Head of caudate nucleus (tissue), 42 donors: Measurements from ENCODE around the gene RXRA.

Experiments used
- DNase-seq, 42 donors: peaks; one replicate each; pipeline versions ENCODE4 v3.0.0 to v3.0.0-alpha.2; 2020 to 2021; ENCODE audit warnings: mixed read lengths in 7 of 42
- intact Hi-C: fragments of 100-400 bp; cut with DNase I; formaldehyde crosslinking; loops from one replicate; pipeline ENCODE4 v1.15.0; 2022

Gene RXRA

DNA sequence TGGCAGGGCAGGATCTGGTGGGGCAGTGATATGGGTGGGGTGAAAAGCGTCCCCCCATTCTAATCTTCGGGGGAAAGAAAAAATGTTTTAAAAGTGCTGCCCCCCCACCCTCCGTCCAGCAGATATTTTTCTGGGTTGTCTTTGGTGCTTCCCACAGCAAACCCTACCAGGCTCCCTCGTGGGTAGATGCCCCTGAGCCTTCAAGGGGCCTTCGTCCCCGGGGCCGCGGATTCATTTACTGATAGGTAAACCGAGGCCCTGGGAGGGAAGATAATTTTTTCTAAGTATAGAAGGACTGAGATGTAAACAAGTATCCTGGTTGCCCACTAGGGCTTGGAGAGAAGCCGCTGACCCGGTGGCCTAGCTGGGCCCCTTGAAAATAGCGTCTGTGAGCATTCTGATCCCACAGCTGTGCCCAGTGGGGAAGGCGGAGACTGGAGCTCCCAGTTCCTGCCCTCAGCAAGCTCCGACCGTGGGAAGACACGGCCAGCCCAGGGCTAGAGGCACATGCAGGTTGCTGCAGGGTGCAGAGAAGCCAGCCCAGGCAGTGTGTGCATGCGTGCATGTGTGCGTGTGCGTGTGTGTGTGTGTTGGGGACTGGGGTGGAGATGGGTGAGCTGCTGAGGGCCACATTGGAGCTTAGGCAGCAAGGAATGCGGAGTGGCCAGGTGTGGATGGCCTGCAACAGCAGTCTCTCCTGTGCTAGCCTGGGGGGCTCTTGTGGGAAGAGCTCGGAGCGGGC is 6.0 kb upstream of the RXRA start:
- intact Hi-C loops = loop anchor here (5.0 kb wide), 1 partner anchor 148 kb away; no protein-coding TSS in a partner anchor
- no peak for DNase-seq

DNA sequence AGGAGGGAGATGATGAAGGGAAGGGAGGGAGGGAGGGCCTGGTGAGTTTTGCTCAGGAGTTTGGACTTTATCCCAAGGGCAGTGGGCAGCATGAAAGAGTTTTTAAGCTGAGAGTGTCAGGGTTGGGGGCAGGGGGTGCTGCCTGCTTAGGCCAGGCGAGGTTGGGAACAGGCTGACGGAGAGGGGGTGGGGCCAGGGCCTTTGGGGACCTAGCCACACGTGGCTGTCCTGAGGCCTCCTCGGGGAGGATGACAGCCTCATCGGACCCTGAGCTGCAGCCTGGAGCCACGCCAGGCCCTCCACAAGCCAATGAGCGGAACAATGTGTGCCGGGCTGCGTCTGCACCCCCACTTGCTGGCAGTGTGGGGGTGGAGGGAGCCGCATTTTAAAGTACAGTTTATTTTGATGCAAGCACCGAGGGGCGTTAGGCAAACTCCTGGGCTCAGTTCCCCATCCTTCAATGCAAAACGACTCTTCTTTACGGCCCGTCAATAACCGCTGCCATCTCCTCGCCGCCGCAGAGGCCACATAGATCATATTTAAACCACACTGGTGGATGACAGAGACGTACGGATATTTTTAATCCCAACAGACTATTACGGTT is 5.3 kb upstream of the RXRA start:
- no peak for DNase-seq
- intact Hi-C loops = loop anchor here (5.0 kb wide), 1 partner anchor 149 kb away; no protein-coding TSS in a partner anchor

DNA sequence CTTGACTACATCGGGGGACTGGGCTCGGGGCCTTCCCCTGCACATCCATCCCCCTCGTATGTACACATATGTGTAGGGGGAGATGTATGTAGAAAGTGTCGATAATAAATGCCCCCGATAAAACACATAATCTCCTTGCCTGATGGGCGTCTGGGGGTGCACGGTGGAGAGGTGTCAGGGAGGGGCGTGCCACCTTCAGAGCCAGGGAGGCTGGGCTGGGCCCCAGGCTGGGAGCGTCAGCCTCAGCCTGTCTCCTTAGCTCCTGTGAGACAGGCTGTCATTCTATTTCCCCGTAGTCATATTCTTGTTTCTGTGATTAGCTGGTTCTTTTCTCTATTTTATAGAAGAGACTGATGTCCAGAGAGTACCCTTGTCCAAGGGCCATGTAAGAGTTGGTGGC is 4.7 kb upstream of the RXRA start:
- DNase-seq = peak in 1 of 42 donors; percentile 8
- intact Hi-C loops = loop anchor here (5.0 kb wide), 1 partner anchor 149 kb away; no protein-coding TSS in a partner anchor

- intact Hi-C loops = loop anchor here (5.0 kb wide), 1 partner anchor 150 kb away; no protein-coding TSS in a partner anchor
- DNase-seq = no peak
Measured at GRCh38 chr9:134321946-134322741, 4.1 kb upstream of the RXRA start.

DNA sequence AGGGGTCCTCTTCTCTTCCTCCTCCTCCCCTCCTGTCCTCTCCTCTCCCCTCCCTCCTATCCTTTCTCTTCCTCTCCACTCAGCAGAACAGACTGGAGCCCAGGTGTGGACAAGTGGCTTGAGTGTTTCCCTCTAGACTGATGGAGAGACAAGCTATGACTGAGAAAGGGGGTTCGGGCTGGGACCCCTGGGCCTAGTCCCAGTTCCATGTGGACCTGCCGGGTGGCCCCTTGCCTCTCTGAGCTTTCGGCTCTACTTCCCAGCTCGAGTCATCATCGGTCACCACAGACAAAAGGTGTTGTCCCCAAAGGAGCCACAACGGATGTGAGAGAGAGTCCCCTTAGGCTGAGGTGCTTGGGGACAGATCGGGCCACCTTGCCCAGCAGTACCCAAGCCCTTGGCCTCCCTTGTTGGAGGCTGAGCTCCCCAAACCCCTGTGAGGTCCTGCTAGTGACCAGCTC is 3.4 kb upstream of the RXRA start:
- DNase-seq = peak in 1 of 42 donors; percentile 10
- intact Hi-C loops = loop anchor here (5.0 kb wide), 1 partner anchor 151 kb away; no protein-coding TSS in a partner anchor

- intact Hi-C loops = loop anchor here (5.0 kb wide), 1 partner anchor 152 kb away; no protein-coding TSS in a partner anchor
- DNase-seq = peak in 31 of 42 donors; percentile 3 to 81 (median 65)
Measured at GRCh38 chr9:134323741-134324358, 2.4 kb upstream of the RXRA start.

GRCh38 chr9:134324359-134325095 is 1.7 kb upstream of the RXRA start:
- intact Hi-C loops = loop anchor here (5.0 kb wide), 2 partner anchors 113 to 152 kb away; no protein-coding TSS in a partner anchor

GRCh38 chr9:134325096-134325812 is 1.0 kb upstream of the RXRA start:
- DNase-seq = peak in 6 of 42 donors; percentile 4 to 56 (median 22)
- intact Hi-C loops = loop anchor here (5.0 kb wide), 1 partner anchor 112 kb away; no protein-coding TSS in a partner anchor

More at GRCh38 chr9:134324359-134325095, 1.7 kb upstream of the RXRA start:
- DNase-seq = peak in 3 of 42 donors; percentile 2 to 5 (median 3)

DNA sequence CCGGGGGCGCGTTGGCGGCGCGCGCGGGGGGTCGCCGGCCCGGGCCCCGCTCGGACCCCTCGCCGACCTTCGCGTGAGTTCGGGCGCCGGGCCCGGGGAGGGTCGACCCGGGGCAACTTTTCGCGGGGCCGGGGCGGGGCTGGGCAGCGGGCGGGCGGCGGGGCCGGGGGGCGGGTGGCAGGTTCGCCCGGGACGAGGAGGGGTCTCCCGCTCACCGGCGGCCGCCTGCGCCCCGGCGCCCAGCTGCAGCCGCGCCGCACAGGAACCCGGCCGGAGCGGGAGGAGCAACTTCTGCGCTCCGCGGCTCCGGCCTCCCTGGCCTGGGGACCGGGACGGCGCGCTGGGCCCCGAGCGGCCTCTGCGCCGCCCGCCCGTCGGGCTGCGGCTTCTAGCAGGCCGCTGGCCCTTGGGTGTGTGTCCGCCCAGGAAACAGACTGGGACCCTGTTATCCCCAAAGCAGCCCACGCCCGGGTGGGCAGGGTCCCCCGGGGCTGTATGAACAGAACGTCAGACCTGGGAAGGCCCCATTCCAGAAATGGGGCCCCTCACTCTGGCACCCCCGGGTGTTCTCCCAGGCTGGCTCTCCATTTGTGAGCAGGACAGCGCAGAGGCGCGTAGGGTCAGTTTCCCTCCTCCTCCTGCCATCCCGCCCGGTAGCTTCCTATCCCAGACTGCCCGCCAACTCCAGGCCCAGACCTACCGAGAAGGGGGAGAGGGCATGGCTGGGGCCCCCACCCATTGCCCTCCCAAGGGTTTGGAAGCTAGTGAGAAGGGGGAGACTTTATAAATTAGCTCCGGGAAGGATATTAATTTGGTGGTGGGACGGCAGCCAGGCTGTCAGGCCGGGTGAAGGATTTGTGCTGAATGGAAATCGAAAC is 708 bp downstream of the RXRA start:
- intact Hi-C loops = loop anchor here (5.0 kb wide), 1 partner anchor 110 kb away; no protein-coding TSS in a partner anchor
- DNase-seq = peak in 2 of 42 donors; percentile 8 to 57

- intact Hi-C loops = loop anchor here (5.0 kb wide), 1 partner anchor 110 kb away; no protein-coding TSS in a partner anchor
- DNase-seq = peak in 1 of 42 donors; percentile 1
Measured at GRCh38 chr9:134327671-134328231, 1.5 kb downstream of the RXRA start.

GRCh38 chr9:134328341-134328840 is 2.1 kb downstream of the RXRA start:
- DNase-seq = peak in 1 of 42 donors; percentile 1
- intact Hi-C loops = loop anchor here (5.0 kb wide), 1 partner anchor 109 kb away; no protein-coding TSS in a partner anchor

- peak in 3 of 42 donors; percentile 22 to 55 (median 50) for DNase-seq
- intact Hi-C loops = loop anchor here (5.0 kb wide), 1 partner anchor 108 kb away; no protein-coding TSS in a partner anchor
Measured at GRCh38 chr9:134328841-134329575, 2.8 kb downstream of the RXRA start.

DNA sequence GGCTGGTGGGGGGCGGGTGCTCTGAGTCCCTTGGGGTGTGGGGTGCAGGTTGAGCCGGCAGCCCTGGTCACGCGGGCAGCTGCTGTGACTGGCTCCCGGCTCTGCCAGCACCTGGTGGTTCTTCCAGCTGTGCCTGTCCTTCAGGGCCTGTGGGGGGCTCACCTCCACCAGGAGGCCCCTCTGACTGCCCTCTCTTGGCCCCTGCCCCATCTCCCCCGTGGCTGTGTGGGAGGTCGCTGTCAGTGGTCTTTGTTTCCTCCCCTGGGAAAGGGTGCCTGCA is 3.3 kb downstream of the RXRA start:
- intact Hi-C loops = loop anchor here (5.0 kb wide), 1 partner anchor 108 kb away; no protein-coding TSS in a partner anchor
- DNase-seq = peak in 1 of 42 donors; percentile 2

- peak in 1 of 42 donors; percentile 24 for DNase-seq
- intact Hi-C loops = loop anchor here (5.0 kb wide), 1 partner anchor 107 kb away; no protein-coding TSS in a partner anchor
Measured at GRCh38 chr9:134329886-134330285, 3.6 kb downstream of the RXRA start.

GRCh38 chr9:134330590-134330989 is 4.3 kb downstream of the RXRA start:
- DNase-seq = peak in 1 of 42 donors; percentile 1
- intact Hi-C loops = no loop called here
